Measurements from ENCODE around the gene NLRC4. TPM values are rescaled to one million over a fixed set of nuclear protein-coding genes. Genes with fewer than 3 reads are reported as not detected.

NLRC4 gene
- total RNA-seq, 4 donors from 2014 or later: 2.8 to 8.9 (median 6.7) TPM

GRCh38 chr2:32200814-32201213, 63.9 kb downstream of the NLRC4 start:
- no peak for TF ChIP-seq CTCF (IDR thresholded peaks at IDR 0.05)
- ATAC-seq (ENCODE audit: low FRiP score): no peak
- DNase-seq (ENCODE audit: low spot score): no peak

GRCh38 chr2:32192418-32192817, 72.3 kb downstream of the NLRC4 start:
- DNase-seq (ENCODE audit: low spot score): no peak
- ATAC-seq (ENCODE audit: low FRiP score): no peak
- no peak for TF ChIP-seq CTCF (IDR thresholded peaks at IDR 0.05)

GRCh38 chr2:32189011-32189410, 75.7 kb downstream of the NLRC4 start:
- no peak for TF ChIP-seq CTCF (IDR thresholded peaks at IDR 0.05)
- ATAC-seq (ENCODE audit: low FRiP score) (no peak), DNase-seq (ENCODE audit: low spot score) (no peak)

GRCh38 chr2:32182667-32183066, 82.0 kb downstream of the NLRC4 start:
- DNase-seq (ENCODE audit: low spot score) (no peak), ATAC-seq (ENCODE audit: low FRiP score) (no peak)
- TF ChIP-seq CTCF (IDR thresholded peaks at IDR 0.05): no peak

Small RNA genes within 50 kb of the gene (small RNA-seq; reads per million reads assigned to genes)
- not detected for gene RNU6-647P

Other genes starting within 250 kb of the NLRC4 start
- 10 to 100 TPM; 29.2 to 55.5 (median 44.6) TPM for gene DPY30, start 225.1 kb downstream of the NLRC4 start, total RNA-seq
- gene SPAST, start 201.3 kb downstream of the NLRC4 start, total RNA-seq: 10 to 100 TPM; 13.2 to 23.3 (median 15.9) TPM
- gene SLC30A6, start 99.0 kb downstream of the NLRC4 start, total RNA-seq: 10 to 100 TPM; 16.0 to 23.0 (median 19.8) TPM
- gene YIPF4, start 13.0 kb upstream of the NLRC4 start, total RNA-seq: 10 to 100 TPM; 12.2 to 33.9 (median 16.9) TPM
- gene BIRC6, start 92.1 kb upstream of the NLRC4 start, total RNA-seq: 100 to 1,000 TPM; 118 to 226 (median 151) TPM